Measurements from ENCODE around the gene GRM8. TPM values are rescaled to one million over a fixed set of nuclear protein-coding genes. Genes with fewer than 3 reads are reported as not detected.

GRM8 gene
- total RNA-seq, 1 experiment from 2014 or later: 1.8 TPM

- Histone ChIP-seq H3K4ac (ENCODE audit: low read depth, low read length) (no peak overlapping the region), H3K27ac (ENCODE audit: insufficient read length, low read depth, low read length) (no peak overlapping the region), H3K14ac (ENCODE audit: insufficient read depth, low read length) (no peak overlapping the region), H2BK20ac (ENCODE audit: low read depth, low read length, poor library complexity, severe bottlenecking) (no peak overlapping the region), H3K9ac (ENCODE audit: extremely low read depth, insufficient read length, low read length) (no peak overlapping the region), H3K56ac (ENCODE audit: insufficient read length, low read depth, low read length) (no peak overlapping the region), H2BK15ac (ENCODE audit: low read depth, low read length) (no peak overlapping the region), H4K91ac (ENCODE audit: insufficient read length, low read depth, low read length) (no peak overlapping the region), H4K5ac (ENCODE audit: insufficient read length, low read depth, low read length) (no peak overlapping the region), H3K23me2 (ENCODE audit: insufficient read length, low read depth, low read length, poor library complexity, severe bottlenecking) (no peaks in the 10 kb centered on the region), H3K18ac (ENCODE audit: insufficient read length, low read depth, low read length) (no peak overlapping the region), H3K79me2 (ENCODE audit: insufficient read depth, low read length) (no peaks in the 10 kb centered on the region), H2BK12ac (ENCODE audit: insufficient read length, low read depth, low read length) (no peak overlapping the region), H2AK5ac (ENCODE audit: insufficient read length, low read length) (no peak overlapping the region), H3K79me1 (ENCODE audit: insufficient read depth, low read depth, low read length, poor library complexity, severe bottlenecking) (no peaks in the 10 kb centered on the region), H3K23ac (ENCODE audit: insufficient read length, low read depth, low read length) (no peak overlapping the region), H3T11ph (ENCODE audit: low read length) (no peak overlapping the region), H2AFZ (ENCODE audit: low read length) (no peak overlapping the region), H3K9me3 (ENCODE audit: control insufficient read depth, low read depth, low read length) (no peaks in the 10 kb centered on the region), H3K27me3 (ENCODE audit: insufficient read depth, low read length) (no peaks in the 10 kb centered on the region), H2BK120ac (ENCODE audit: low read depth, low read length, poor library complexity, severe bottlenecking) (no peak overlapping the region), H4K8ac (replicated peaks; ENCODE audit: insufficient read length, low read depth, low read length) (no peak overlapping the region), H3K4me2 (ENCODE audit: insufficient read depth, insufficient read length, low read length) (no peak overlapping the region), H2BK5ac (ENCODE audit: insufficient read length, low read length) (no peak overlapping the region), H4K20me1 (ENCODE audit: control insufficient read depth, insufficient read depth, insufficient read length) (no peaks in the 10 kb centered on the region), H3K4me1 (ENCODE audit: insufficient read depth, low read length) (no peaks in the 10 kb centered on the region)
- WGBS (ENCODE audit: extremely low coverage, insufficient read length, low lambda C conversion rate): no CpG with 5 or more reads among the region's 2 CpGs
- no peak for TF ChIP-seq CTCF (conservative IDR thresholded peaks at IDR 0.05)
- H3K27me3 Mint-ChIP-seq (ENCODE audit: low read depth): no peaks in the 10 kb centered on the region
- peaks cover 3 to 6% of the 10 kb centered on the region in 2 experiments; a peak in 3 of 5 replicates for H3K9me3 Mint-ChIP-seq
- no peak overlapping the region for H3K4me3 Mint-ChIP-seq
- peaks cover 0 to 4% (median 0%) of the 10 kb centered on the region in 3 experiments; a peak in 3 of 7 replicates for H3K36me3 Mint-ChIP-seq (ENCODE audit: insufficient read depth in 1 of 3, low read depth in 3 of 3)
- H3K4me1 Mint-ChIP-seq: peaks cover 2 to 4% of the 10 kb centered on the region in 2 experiments; a peak in 1 of 4 replicates
- no peak overlapping the region for H3K27ac Mint-ChIP-seq
- DNase-seq: no peak
Measured at GRCh38 chr7:126511046-126511445, 741.7 kb downstream of the GRM8 start.

All from H9 (cell line).